Liver (tissue), 3 donors: ENCODE results near the gene DGKD.

Experiments
- CTCF ChIP-seq: fragments of 150-350 bp; IDR thresholded peaks from 2 replicates; pipeline ENCODE4 v1.5.1; 2017; ENCODE audit warnings: improper control_type of control experiment, low read depth, low read length; ENCODE audit not compliant: missing input control
- JUND ChIP-seq, 2 donors: IDR thresholded peaks; 2 replicates each; pipeline ENCODE4 v1.6.1; 2016; ENCODE audit warnings: antibody characterized with exemption in 2 of 2
- SP1 ChIP-seq: IDR thresholded peaks from 2 replicates; pipeline ENCODE4 v1.6.1; 2018; ENCODE audit warnings: antibody characterized with exemption, mild to moderate bottlenecking
- donor health status: healthy.
- donor health status: healthy.

- TF ChIP-seq CTCF (no peak), JUND (IDR thresholded peaks at IDR 0.05) (no peak), SP1 (no peak)
Measured at GRCh38 chr2:233485726-233486125, 131.4 kb downstream of the DGKD start.
